HUES6 (cell line): ENCODE data around the gene CD96.
"Not testable (repeated sequence)": the region's sequence is repeated elsewhere in the genome, so short reads cannot be mapped to it uniquely, and the experiment has no call there.

Source experiments
- H3K27ac ChIP-seq: 2 replicates; pipeline ENCODE4 v1.7.0; 2013; ENCODE audit warnings: low read depth, mild to moderate bottlenecking, low read length, inconsistent platforms
- H3K27me3 ChIP-seq: 2 replicates; pipeline ENCODE4 v1.6.1; 2013; ENCODE audit warnings: low read length; ENCODE audit not compliant: control insufficient read depth, insufficient read depth
- H3K36me3 ChIP-seq: 2 replicates; pipeline ENCODE4 v1.6.1; 2013; ENCODE audit warnings: low read length; ENCODE audit not compliant: control insufficient read depth, insufficient read depth
- H3K4me1 ChIP-seq: 2 replicates; pipeline ENCODE4 v1.6.1; 2013; ENCODE audit warnings: low read length; ENCODE audit not compliant: control insufficient read depth, insufficient read depth
- H3K4me3 ChIP-seq: 2 replicates; pipeline ENCODE4 v1.5.1; 2013; ENCODE audit warnings: low read depth, low read length
- H3K9ac ChIP-seq: one replicate; pipeline ENCODE4 v1.6.1; 2013; ENCODE audit warnings: mild to moderate bottlenecking, low read length
- H3K9me3 ChIP-seq: 2 replicates; pipeline ENCODE4 v1.6.1; 2013; ENCODE audit warnings: low read depth, low read length; ENCODE audit not compliant: control insufficient read depth, insufficient read depth

The CD96 gene

DNA sequence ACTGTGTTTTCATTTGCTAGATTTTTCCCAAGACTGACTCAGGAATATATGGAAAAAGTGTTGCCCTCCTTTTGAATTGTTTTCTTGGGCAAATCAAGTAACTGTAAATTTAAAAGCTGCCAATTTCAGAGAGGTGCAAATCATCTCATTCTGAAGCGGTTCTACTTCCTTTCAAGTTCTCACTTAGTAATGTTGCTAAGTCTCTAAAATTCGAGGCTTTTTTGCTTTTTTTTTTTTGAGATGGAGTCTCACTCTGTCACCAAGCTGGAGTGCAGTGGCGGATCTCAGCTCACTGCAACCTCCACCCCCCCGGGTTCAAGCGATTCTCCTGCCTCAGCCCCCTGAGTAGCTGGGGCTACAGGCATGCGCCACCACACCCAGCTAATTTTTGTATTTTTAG, 130.5 kb downstream of the CD96 start:
- H3K4me3 ChIP-seq, H3K4me1 ChIP-seq, H3K9ac ChIP-seq, H3K9me3 ChIP-seq, H3K27ac ChIP-seq, H3K36me3 ChIP-seq: not testable (repeated sequence)
- peaks cover 14% of the 10 kb centered on the region for H3K27me3 ChIP-seq

- H3K27me3 ChIP-seq: peaks cover 14% of the 10 kb centered on the region
- H3K9ac ChIP-seq: no peak overlapping the region
- H3K9me3 ChIP-seq: no peaks in the 10 kb centered on the region
- H3K36me3 ChIP-seq: no peaks in the 10 kb centered on the region
- no peak overlapping the region; the same call in 1 of the 2 replicates for H3K4me3 ChIP-seq
- H3K4me1 ChIP-seq: no peaks in the 10 kb centered on the region; the same call in 1 of the 2 replicates
- no peak overlapping the region for H3K27ac ChIP-seq
These were observed 133.8 kb downstream of the CD96 start for GRCh38 chr3:111675846-111676210.

DNA sequence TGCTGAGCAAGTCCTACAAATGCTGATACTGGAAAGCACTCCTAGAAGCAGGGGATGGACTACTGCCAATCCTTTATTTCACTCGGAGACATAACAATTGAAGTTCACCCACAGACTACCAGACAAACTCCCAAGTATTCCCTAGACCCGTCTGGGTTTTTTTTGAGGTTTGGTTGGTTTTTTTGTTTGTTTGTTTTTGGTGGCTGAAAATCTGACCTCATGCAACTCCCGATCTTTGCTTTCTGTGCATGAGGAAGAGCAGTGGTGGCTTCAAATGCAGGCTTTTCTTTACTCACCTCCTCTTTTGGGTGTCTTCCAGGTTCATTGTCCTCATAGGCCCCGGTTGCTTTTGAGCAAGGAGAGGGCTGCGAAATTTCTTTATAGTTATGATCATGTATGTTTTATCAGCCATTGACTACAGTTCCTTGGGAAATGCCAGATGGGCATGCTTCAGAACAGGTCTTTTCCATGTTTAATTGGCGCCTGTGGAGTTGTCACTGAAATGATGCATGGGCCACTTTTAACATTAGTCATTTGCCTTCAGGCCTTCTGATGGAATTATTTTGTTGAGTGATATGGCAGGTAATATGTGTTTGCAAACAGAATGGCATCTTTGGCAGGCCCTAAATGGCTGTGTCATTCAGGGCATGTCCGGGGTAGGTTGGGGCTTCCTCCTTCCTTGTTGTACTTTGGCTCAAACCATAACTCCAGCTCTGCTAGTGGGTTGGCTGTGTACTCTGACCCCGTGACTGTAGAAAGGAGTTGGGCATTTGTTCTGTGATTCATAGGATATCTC, 134.4 kb downstream of the CD96 start:
- Histone ChIP-seq H3K27ac (no peak overlapping the region), H3K4me1 (no peaks in the 10 kb centered on the region; the same call in 1 of the 2 replicates), H3K9ac (no peak overlapping the region), H3K27me3 (peaks cover 14% of the 10 kb centered on the region), H3K36me3 (no peaks in the 10 kb centered on the region), H3K9me3 (no peaks in the 10 kb centered on the region), H3K4me3 (no peak overlapping the region)

DNA sequence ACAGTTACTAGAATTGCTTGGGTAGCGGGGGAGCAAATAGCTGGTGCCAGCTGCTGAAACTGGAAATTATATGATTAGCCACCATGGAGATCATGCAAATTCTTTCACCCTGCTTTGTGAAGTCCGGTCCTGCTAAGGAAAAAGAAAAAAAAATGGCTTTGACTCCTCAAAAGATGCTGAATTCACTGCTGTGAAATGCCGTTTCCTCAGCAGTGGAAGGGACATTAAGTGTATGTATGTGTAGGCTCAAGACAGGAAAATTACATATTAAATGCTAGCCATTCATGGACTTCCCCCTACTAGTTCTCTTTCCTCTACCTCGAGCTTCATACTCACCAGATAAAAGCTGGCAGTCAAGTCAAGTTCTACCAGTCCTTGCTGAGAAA, 135.0 kb downstream of the CD96 start:
- no peaks in the 10 kb centered on the region for H3K36me3 ChIP-seq
- H3K27me3 ChIP-seq: peaks cover 14% of the 10 kb centered on the region
- H3K9me3 ChIP-seq: no peaks in the 10 kb centered on the region
- H3K27ac ChIP-seq: no peak overlapping the region
- H3K4me3 ChIP-seq: no peak overlapping the region
- H3K9ac ChIP-seq: no peak overlapping the region
- H3K4me1 ChIP-seq: no peaks in the 10 kb centered on the region; the same call in 1 of the 2 replicates

DNA sequence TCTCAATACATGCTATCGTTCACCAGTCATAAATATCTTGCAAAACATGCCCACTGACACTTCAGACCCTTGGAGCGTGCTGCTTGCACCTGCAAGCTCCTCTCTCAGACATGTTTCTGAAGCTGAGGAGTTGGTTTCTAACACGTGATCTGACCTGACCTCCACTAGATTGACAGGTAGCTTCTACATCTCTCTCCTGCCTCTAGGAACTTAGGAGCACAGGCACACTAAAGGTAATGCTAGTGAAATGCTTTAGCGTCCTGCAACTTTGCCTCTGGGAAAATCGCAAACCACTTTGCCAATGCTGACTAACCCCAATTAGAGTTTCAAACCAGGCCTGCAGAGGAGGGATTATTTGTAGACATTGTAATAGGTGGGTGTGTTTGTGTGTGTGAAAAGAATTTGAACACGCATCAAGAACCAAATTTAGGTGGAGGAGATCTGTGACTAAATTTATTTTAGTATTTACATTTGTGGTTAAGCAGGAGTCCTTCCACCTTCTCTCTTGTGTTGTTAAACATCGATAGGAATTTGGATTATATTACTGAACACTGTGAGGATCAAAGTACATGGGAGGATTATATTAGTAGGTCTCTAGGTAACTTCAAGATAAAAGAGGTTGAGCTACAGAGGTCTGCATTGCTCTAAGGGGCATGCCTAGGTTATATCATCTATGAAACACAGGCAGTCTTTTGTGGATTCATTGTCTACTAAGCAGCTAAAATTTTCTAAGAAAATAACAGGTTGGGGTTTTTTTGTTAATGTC, 139.8 kb downstream of the CD96 start:
- Histone ChIP-seq H3K36me3 (no peaks in the 10 kb centered on the region), H3K4me3 (no peak overlapping the region), H3K9ac (no peak overlapping the region), H3K9me3 (no peaks in the 10 kb centered on the region), H3K27ac (no peak overlapping the region), H3K4me1 (peaks cover 3% of the 10 kb centered on the region; the same call in 1 of the 2 replicates), H3K27me3 (no peaks in the 10 kb centered on the region)

DNA sequence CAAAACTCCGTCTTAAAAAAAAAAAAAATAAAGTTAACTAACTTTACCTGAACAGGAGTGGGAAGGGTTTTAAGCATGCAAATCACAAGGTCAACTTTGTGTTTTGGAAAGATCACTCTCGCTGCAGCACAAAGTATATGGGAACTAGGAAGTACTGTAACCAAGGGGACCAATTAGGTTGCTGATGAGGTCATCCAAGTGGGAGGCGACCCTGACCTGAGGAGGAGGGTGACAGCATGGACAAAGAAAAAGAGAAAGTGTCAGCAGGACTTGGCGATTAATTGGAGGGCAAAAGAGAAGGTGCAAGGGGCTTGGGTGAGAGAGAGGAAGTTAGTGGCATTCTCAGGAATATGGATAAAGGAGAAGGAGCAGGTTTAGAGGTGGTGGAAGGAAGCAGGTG, 142.6 kb downstream of the CD96 start:
- Histone ChIP-seq H3K27me3 (no peaks in the 10 kb centered on the region), H3K36me3 (no peaks in the 10 kb centered on the region), H3K27ac (no peak overlapping the region), H3K9ac (no peak overlapping the region), H3K4me1 (0 out of 2 replicates have a peak, but pooled peaks cover 3% of the 10 kb centered on the region), H3K4me3 (no peak overlapping the region), H3K9me3 (no peaks in the 10 kb centered on the region)

DNA sequence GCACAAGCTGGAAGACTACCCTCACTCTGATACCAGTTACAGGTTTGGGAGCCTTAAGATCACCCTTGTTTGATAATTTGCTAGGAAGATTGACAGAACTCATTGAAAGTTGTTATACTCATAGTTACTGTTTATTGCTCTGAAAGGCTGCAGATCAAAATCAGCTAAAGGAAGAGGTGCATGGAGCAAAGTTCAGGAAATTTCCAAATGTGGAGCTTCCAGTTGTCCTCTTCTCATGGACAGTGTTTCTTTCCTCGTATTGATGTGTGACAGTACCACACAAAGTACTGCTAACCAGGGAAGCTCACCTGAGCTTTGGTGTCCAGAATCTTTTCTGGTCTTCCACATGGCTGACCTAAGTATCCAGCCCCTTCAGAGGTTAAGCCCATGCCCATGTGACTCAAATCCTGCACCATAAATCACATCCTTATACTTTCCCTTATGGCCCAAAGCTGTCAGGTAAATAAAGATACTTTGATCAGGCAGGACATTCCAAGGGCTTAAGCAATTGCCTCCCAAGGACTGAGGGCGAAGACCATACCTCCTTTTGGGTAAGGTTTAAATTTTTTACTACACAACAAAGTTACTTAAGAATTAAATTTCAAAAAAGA, 146.3 kb downstream of the CD96 start:
- H3K9me3 ChIP-seq: no peaks in the 10 kb centered on the region
- H3K9ac ChIP-seq: no peak overlapping the region
- H3K27ac ChIP-seq: no peak overlapping the region
- 0 out of 2 replicates have a peak, but pooled peaks cover 3% of the 10 kb centered on the region for H3K4me1 ChIP-seq
- H3K36me3 ChIP-seq: no peaks in the 10 kb centered on the region
- no peaks in the 10 kb centered on the region for H3K27me3 ChIP-seq
- no peak overlapping the region for H3K4me3 ChIP-seq

DNA sequence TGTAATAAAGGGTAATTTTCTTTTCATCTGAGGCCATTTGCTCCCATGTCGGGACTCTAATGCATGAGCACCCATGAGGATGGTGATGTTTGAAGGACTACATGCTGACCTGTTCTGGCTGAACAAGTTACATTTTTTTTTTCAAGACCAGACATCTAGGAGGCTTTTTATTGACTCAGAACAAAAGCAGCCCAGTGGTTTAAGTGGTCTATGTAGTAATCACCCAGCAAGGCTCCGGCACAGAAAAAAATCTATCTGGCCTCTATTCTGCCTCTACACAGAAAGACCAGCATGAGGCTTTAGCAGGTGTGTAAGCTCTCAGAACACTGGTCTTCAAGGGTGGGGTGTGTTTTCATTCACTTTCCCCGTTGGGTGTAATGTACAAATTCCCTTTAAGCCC, 148.2 kb downstream of the CD96 start:
- Histone ChIP-seq H3K27ac (no peak overlapping the region), H3K4me1 (no peaks in the 10 kb centered on the region), H3K9ac (no peak overlapping the region)

DNA sequence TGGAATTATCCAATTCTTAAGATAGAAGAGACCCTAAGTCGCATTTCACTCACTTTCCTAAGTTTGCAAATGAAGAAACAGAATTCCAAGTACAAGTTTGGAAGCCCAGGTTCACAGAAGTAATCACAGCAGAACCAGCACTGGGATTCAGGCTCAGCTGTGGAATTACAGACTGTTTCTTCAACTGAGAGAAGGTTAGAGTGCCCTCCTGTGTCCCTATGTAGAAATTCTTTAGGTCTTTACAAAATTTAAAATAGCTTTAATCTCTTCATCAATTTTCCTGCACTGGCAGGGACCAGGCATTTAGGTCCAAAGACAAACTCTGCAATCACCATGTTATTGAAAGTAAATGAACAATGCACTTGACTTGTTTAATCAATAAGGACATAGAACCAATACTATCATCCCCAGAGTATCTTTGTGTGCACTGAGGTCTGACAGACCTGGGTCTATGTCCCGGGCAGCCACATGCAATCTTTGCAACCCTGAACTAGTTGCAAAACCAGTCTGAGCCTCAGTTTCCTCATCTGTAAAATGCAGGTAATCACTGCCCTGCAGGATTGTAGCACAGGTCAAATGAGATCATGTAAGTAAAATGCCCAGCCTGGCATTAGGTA, 149.4 kb downstream of the CD96 start:
- Histone ChIP-seq H3K4me1 (no peaks in the 10 kb centered on the region), H3K4me3 (no peak overlapping the region), H3K36me3 (no peaks in the 10 kb centered on the region), H3K9me3 (no peaks in the 10 kb centered on the region), H3K27ac (no peak overlapping the region), H3K27me3 (no peaks in the 10 kb centered on the region), H3K9ac (no peak overlapping the region)

More for the DNA sequence above, 148.2 kb downstream of the CD96 start:
- Histone ChIP-seq H3K36me3 (no peaks in the 10 kb centered on the region), H3K27me3 (no peaks in the 10 kb centered on the region), H3K4me3 (no peak overlapping the region), H3K9me3 (no peaks in the 10 kb centered on the region)

GRCh38 chr3:111692593-111693552, 150.9 kb downstream of the CD96 start:
- Histone ChIP-seq H3K4me3 (no peak overlapping the region), H3K36me3 (no peaks in the 10 kb centered on the region), H3K27me3 (no peaks in the 10 kb centered on the region), H3K9ac (no peak overlapping the region), H3K4me1 (no peaks in the 10 kb centered on the region), H3K9me3 (no peaks in the 10 kb centered on the region), H3K27ac (no peak overlapping the region)
